GM13977 (cell line): ENCODE data around the gene GPR152.

Experiments
- DNase-seq: peaks from one replicate; pipeline ENCODE4 v3.0.0; 2012; ENCODE audit warnings: low spot score
- in situ Hi-C: fragments of 300-500 bp; cut with MboI; formaldehyde crosslinking; loops from one replicate; pipeline ENCODE4 v1.12.0; 2022; ENCODE audit warnings: low sequenced_read_pairs, low pct_unique_long_range_greater_than_20kb, mixed read lengths, inconsistent platforms; ENCODE audit not compliant: unreplicated experiment
- TF ChIP-seq, protein P1 (sequence below): IDR thresholded peaks from 2 replicates; pipeline ENCODE4 v1.5.1; 2012; ENCODE audit warnings: mild to moderate bottlenecking, control low read depth; ENCODE audit not compliant: insufficient read depth; ENCODE audit errors: extremely low read depth, missing control alignments

GPR152 gene

DNA sequence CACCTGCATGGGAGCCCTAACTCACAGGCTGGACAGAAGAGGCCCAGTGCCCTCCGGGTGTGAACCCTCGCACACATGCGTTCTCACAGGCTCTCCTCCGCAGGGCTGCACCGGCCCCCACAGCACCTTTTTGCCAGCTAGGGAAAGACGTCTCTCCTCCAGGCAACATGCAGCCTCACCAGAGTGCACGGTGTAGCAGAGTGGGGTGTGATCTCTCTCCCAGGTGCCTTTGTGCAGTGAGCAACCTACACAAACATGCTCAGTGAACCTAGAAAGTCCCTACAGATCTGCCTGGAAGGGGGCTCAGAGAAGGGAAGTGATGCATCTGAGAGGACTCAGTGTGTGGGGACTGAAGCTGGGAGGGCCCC lies 40.8 kb downstream of the GPR152 start:
- DNase-seq: no peak
- TF ChIP-seq, protein P1, sequence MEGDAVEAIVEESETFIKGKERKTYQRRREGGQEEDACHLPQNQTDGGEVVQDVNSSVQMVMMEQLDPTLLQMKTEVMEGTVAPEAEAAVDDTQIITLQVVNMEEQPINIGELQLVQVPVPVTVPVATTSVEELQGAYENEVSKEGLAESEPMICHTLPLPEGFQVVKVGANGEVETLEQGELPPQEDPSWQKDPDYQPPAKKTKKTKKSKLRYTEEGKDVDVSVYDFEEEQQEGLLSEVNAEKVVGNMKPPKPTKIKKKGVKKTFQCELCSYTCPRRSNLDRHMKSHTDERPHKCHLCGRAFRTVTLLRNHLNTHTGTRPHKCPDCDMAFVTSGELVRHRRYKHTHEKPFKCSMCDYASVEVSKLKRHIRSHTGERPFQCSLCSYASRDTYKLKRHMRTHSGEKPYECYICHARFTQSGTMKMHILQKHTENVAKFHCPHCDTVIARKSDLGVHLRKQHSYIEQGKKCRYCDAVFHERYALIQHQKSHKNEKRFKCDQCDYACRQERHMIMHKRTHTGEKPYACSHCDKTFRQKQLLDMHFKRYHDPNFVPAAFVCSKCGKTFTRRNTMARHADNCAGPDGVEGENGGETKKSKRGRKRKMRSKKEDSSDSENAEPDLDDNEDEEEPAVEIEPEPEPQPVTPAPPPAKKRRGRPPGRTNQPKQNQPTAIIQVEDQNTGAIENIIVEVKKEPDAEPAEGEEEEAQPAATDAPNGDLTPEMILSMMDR: no peak
- in situ Hi-C loops: no loop called here

DNA sequence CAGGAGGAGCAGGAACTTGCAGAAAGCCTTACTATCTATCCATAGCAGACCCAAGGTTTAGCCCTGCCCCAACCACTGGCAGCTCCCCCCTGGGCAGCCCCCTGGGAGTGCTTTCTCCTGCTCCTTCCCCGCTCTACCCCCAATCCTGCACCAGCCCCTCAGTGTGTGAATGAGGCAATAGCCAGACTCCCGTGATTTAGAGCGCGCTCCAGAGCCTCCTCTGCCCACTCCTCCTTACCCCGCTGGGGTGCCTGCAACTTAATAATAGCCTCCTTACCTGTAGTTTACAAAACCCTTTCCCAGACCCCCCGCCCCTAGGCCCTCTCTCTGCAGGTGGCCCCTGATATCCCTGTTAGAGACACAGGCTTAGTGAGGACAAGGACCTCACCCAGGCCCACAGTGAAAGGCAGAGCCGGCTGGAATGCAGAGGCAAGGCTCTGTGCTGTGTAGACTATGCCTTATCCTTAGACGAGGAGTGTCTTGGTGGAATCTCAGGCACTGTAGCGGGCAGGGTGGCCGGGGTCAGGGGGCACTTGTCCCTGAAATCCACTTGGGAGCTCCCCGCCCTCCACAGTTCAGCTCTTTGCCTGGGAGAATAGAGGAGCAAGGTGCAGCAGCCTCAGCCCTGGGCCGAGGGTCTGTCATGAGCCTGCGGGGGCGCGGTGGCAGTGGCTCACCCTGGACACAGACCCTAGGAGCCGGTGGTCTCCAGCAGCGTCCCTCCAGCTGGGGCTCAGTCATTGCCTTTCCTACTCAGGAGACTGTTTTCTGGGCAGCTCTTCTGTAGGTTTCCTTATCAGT lies 41.3 kb downstream of the GPR152 start:
- in situ Hi-C loops: no loop called here
- TF ChIP-seq, protein P1: no peak
- DNase-seq: no peak

DNA sequence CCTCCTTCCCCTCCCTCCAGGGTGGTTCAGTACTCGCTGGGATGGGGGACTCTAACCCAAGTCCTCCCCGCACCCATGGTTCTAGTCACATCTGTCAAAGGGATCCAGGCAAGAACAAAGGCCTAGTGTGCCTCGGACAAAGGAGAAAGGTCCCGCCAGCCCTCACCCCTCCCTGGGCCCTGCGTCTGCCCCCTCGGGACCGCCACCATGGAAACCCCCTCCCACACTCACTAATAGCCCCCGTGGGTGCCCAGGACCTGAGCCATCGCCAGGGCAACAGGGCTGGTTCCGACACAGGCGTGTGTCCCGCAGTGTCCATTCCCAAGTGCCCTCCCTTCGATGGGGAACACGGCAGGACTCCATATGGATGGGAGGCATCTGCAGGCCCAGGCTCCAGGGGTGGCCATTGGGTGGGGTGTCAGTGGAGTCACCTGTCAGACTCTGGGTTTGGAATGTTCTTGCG lies 42.1 kb downstream of the GPR152 start:
- TF ChIP-seq, protein P1: no peak
- no peak for DNase-seq
- in situ Hi-C loops: no loop called here

DNA sequence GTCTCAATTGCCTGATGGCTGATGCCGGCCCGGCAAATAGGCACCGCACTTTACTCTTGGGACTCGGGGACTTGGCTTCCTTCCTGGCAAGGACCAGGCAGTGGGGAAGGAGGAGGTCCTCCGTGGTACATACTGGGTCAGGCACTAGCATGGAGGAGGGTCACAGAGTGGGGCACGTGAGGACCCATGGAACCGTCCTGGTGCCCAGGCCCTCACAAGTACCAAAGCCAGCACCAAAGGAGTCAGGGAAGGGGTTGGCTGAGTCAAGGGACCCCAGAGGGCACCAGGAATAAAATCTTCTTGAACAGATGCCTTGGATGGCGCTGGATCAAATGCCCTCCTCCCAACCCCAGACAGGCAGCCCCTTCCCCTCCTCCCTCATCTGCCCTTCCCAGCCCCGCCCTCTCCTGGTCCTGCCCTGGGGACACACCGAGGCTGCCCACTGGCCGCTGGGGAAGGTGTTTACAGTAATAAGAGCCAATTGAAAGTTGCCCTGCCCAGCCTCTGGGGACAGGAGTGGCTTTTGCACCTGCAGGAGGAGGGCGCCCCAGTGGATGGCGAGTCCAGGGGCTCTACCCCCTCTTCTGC lies 42.7 kb downstream of the GPR152 start:
- in situ Hi-C loops: loop anchor here (10.0 kb wide), 1 partner anchor 55 kb away; the partner anchor contains the start of gene TMEM134
- DNase-seq: no peak
- TF ChIP-seq, protein P1: no peak

DNA sequence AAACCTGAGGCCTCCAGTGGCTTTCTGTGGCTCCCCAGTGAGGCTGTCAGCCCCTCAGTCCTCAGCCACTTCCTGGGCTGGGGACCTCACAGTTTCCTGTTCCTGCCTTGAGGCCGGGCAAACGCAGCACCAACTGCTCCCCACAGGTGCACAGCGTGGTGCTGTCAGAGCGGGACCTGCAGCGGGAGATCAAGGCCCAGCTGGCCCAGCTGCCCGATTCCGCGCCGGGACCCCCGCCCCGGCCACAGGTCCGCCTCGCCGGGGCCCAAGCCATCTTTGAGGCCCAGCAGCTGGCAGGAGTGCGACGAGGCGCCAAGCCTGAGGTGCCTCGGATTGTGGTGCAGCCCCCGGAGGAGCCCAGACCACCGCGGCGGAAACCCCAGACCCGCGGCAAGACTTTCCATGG lies 43.3 kb downstream of the GPR152 start:
- peak; percentile 86 for DNase-seq
- in situ Hi-C loops: loop anchor here (10.0 kb wide), 1 partner anchor 56 kb away; the partner anchor contains the start of gene TMEM134
- TF ChIP-seq, protein P1: no peak

DNA sequence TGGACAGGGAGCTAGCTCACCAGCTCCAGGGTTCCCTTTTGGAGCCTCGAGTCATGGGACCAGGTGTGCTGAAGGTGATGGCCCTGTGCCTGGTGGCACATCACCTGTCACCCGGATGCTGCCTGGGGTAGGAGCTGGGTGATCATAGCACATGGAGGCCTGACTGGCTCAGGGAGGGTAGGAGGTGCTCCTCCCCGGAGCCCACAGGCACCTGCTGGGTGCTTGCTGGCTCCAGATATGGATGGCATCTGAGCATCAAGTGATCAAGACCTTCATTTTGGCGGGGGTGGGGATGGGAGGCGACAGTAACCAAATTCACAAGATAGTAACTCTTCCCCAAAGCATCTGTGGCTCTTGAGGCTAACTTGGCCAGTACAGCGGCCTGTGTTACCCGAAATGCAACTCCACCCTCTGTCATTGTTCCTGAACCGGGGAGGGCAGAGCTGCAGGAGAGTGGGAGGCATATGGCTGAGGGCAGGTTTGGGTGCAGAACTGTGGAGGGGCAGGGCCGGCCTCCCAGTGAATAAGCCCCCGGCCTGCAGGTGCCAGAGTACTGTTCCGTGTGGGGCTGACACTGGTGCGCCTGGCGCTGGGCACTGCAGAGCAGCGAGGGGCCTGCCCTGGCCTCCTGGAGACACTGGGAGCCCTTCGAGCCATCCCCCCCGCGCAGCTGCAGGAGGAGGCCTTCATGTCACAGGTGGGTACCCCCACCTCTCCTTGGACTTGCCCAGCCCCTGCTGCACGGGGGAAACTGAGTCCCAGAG lies 43.9 kb downstream of the GPR152 start:
- TF ChIP-seq, protein P1: no peak
- DNase-seq: no peak
- in situ Hi-C loops: loop anchor here (10.0 kb wide), 1 partner anchor 56 kb away; the partner anchor contains the start of gene TMEM134
